Fibroblast of mammary gland (primary cell): ENCODE measurements around the gene FBXW8.

Experiments
- DNase-seq: peaks from one replicate; pipeline ENCODE4 v3.0.0-alpha.2; 2010; ENCODE audit warnings: low read depth
- H3K4me3 ChIP-seq: 2 replicates; pipeline ENCODE4 v1.5.1; 2011; ENCODE audit warnings: low read depth, mild to moderate bottlenecking, low read length, moderate library complexity; ENCODE audit not compliant: control insufficient read depth
- TF ChIP-seq, protein P1 (sequence below): conservative IDR thresholded peaks from 2 replicates; pipeline ENCODE4 v1.5.1; 2011; ENCODE audit warnings: low read depth, low read length, inconsistent platforms; ENCODE audit not compliant: control insufficient read depth, insufficient read depth

Gene FBXW8

DNA sequence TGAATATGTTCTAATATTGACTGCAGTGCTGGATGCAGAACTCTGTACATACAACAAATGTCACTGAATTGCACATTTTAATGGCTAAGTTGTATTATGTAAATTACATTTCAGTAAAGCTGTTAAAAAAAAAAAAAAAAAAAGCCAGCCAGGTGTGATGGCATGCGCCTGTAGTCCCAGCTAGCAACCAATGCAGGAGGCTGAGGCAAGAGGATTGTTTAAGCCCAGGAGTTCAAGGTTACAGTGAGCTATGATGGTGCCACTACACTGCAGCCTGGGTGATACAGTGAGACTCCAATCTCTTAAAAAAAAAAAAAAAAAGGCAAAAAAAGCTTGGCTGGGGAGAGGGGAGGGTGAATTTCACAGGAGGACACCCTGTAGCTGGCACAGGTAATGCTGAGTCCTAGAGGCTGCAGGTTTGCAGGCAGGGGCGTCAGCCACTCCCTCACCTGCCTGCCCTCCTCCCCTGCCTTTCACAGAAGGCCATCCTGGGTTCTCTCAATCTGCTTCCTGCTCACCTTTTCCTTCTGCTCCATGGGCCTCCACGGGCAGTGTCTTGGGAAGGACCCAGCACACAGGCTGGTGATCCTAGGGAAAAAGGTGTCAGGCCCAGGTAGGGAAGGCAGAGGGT lies 147.8 kb downstream of the FBXW8 start:
- TF ChIP-seq, protein P1, sequence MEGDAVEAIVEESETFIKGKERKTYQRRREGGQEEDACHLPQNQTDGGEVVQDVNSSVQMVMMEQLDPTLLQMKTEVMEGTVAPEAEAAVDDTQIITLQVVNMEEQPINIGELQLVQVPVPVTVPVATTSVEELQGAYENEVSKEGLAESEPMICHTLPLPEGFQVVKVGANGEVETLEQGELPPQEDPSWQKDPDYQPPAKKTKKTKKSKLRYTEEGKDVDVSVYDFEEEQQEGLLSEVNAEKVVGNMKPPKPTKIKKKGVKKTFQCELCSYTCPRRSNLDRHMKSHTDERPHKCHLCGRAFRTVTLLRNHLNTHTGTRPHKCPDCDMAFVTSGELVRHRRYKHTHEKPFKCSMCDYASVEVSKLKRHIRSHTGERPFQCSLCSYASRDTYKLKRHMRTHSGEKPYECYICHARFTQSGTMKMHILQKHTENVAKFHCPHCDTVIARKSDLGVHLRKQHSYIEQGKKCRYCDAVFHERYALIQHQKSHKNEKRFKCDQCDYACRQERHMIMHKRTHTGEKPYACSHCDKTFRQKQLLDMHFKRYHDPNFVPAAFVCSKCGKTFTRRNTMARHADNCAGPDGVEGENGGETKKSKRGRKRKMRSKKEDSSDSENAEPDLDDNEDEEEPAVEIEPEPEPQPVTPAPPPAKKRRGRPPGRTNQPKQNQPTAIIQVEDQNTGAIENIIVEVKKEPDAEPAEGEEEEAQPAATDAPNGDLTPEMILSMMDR, result no peak
- no peak overlapping the region for H3K4me3 ChIP-seq
- DNase-seq, result no peak

GRCh38 chr12:117059156-117059555 lies 148.4 kb downstream of the FBXW8 start:
- no peak overlapping the region for H3K4me3 ChIP-seq
- no peak for DNase-seq
- TF ChIP-seq, protein P1, result no peak

DNA sequence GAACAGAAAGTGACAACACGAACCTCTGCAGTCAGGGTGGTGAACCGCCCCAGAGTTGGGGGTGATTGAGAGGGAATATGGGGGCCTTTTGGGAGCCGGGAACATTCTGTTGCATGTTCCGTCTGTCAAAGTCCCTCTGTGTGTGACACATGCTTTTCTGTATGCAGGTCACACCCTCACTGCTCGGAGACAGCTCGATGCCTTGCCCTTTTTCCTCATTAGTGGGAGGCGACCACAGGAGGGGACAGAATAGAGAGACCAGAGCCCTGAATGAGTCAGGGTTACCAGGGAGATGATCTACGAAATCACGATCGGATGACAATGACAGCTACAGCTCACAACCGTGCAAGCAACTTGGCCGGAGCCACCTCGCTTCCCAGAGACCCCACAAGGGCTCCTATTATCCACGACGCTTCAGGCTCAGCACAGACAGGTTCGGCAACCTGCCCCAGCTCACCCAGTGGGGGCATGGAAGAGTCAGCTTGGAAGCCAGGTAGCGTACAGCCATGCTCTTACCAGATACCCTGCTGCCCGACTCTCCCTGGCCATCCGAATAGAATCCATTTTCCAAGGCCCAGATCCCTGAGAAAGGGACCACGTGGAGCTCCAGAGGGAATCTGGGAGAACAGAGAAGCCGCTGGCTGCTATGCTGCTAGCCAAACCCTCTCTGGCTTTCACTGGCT lies 149.6 kb downstream of the FBXW8 start:
- no peak for DNase-seq
- TF ChIP-seq, protein P1, result no peak
- no peak overlapping the region for H3K4me3 ChIP-seq

DNA sequence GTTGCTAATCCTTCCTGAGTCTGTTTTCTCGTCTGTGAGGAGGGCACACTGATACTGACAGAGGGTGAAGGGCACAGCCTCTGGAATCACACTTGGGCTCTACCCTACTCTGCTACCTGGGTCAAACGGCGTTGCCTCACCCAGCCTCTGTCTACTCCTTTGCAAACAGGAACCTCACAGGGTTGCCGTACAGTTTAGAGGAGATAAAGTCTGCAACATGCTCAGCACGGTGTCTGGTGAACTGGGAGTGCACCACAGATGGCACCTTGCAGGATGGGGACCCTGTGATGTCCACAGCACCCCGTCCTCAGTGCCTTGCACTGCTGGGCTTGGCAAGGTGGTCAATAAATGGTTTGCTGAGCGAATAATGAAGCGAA lies 150.2 kb downstream of the FBXW8 start:
- no peak overlapping the region for H3K4me3 ChIP-seq
- DNase-seq, result no peak
- TF ChIP-seq, protein P1, result no peak

DNA sequence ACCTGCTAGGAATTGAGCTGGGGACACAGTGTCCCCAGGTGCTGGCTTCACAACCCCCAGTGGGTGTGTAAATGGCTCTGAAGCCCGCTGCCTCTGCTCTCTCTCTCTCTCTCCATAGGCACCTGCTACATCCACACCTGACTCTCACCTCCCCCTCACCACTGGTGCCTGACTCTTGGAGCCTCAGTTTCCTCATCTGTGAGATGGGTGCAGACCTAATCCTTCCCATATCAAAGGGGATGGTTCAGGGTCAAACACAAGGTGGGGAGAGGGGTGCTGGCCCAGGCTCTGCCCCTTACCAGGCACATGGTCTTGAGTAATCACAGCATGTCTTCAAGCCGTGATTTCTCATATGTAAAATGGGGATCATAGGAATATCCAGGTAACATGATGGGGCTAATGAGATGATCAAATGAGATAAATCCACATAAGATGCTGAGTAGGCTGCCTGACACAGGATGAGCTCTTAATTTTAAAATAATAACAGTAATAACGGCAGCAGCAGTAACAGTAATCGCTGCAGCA lies 150.9 kb downstream of the FBXW8 start:
- no peak overlapping the region for H3K4me3 ChIP-seq
- DNase-seq, result no peak
- TF ChIP-seq, protein P1, result no peak

GRCh38 chr12:117063162-117063911 lies 152.6 kb downstream of the FBXW8 start:
- DNase-seq, result no peak
- H3K4me3 ChIP-seq, result no peak overlapping the region
- TF ChIP-seq, protein P1, result no peak
